Forelimb muscle (tissue), 1 donor: ENCODE data around the gene MRPS14. TPM values are rescaled to one million over a fixed set of nuclear protein-coding genes. Genes with fewer than 3 reads are reported as not detected.

ENCODE experiments used
- polyA plus RNA-seq: library from polyadenylated mRNA; unstranded; fragments of 120-200 nt; gene quantifications from one replicate; pipeline ENCODE4 v1.2.1, GENCODE V29; 2013; ENCODE audit not compliant: insufficient read length

The MRPS14 gene
- polyA plus RNA-seq, 1 donor: 23.1 TPM

Other genes starting within 250 kb of the MRPS14 start
- gene CACYBP, start 23.5 kb downstream of the MRPS14 start, polyA plus RNA-seq: 94.9 TPM
- 4.6 TPM for gene TNN, start 44.4 kb upstream of the MRPS14 start, polyA plus RNA-seq
- 11.1 TPM for gene KIAA0040, start 169.4 kb upstream of the MRPS14 start, polyA plus RNA-seq